OCI-LY7 (cell line): ENCODE measurements around the gene PGP. TPM values are rescaled to one million over a fixed set of nuclear protein-coding genes. Genes with fewer than 3 reads are reported as not detected.

ENCODE experiments used
- BruUV-seq: library from RNA; stranded (reverse); fragments of 400-500 nt; replicated peaks from 2 replicates; lab custom pipeline; 2021; lab: Mats Ljungman, UMichigan
- CTCF ChIA-PET: fragments of 300-600 bp; sonication (Branson Sonifier 250); formaldehyde crosslinking; loops from one replicate; lab custom pipeline; 2022; ENCODE audit warnings: antibody characterized with exemption; ENCODE audit not compliant: unreplicated experiment; lab: Charles Lee
- POLR2A ChIA-PET: fragments of 300-600 bp; sonication (Branson Sonifier 250); formaldehyde crosslinking; loops from one replicate; lab custom pipeline; 2022; ENCODE audit warnings: antibody characterized with exemption; lab: Charles Lee
- DNase-seq: peaks from one replicate; pipeline ENCODE4 v3.0.0-alpha.2; 2015; ENCODE audit warnings: low spot score
- H2AFZ ChIP-seq: fragments of 200-600 bp; sonication (generic), shearing (Covaris generic); 2 replicates; pipeline ENCODE4 v1.6.1; 2014; ENCODE audit warnings: mild to moderate bottlenecking, antibody characterized with exemption, low read length, moderate library complexity
- H3K27ac ChIP-seq: fragments of 200-600 bp; sonication (generic); 2 replicates; pipeline ENCODE4 v1.5.1; 2014; ENCODE audit warnings: mixed run types, low read depth, mild to moderate bottlenecking, moderate library complexity, low read length, inconsistent platforms; ENCODE audit not compliant: poor library complexity, severe bottlenecking
- H3K36me3 ChIP-seq: fragments of 200-600 bp; sonication (generic); 2 replicates; pipeline ENCODE4 v1.6.1; 2014; ENCODE audit warnings: mild to moderate bottlenecking, antibody characterized with exemption, low read length, moderate library complexity, mixed read lengths; ENCODE audit not compliant: insufficient read depth
- H3K4me1 ChIP-seq: fragments of 200-600 bp; sonication (generic); 2 replicates; pipeline ENCODE4 v1.5.1; 2014; ENCODE audit warnings: mild to moderate bottlenecking, low read length; ENCODE audit not compliant: insufficient read depth, poor library complexity, severe bottlenecking
- H3K4me2 ChIP-seq: fragments of 200-600 bp; sonication (generic); 2 replicates; pipeline ENCODE4 v1.6.1; 2014; ENCODE audit warnings: mild to moderate bottlenecking, low read length
- H3K4me3 ChIP-seq: fragments of 200-600 bp; sonication (generic); 2 replicates; pipeline ENCODE4 v1.5.1; 2014; ENCODE audit warnings: mild to moderate bottlenecking, low read depth, low read length; ENCODE audit not compliant: poor library complexity, severe bottlenecking
- H3K79me2 ChIP-seq: fragments of 200-600 bp; sonication (generic); 2 replicates; pipeline ENCODE4 v1.6.1; 2016; ENCODE audit warnings: low read depth, mild to moderate bottlenecking, low read length, moderate library complexity, mixed read lengths; ENCODE audit not compliant: insufficient read depth
- H3K9me2 ChIP-seq: fragments of 200-600 bp; sonication (generic); 2 replicates; pipeline ENCODE4 v1.6.1; 2016; ENCODE audit warnings: mild to moderate bottlenecking, low read length, mixed read lengths; ENCODE audit not compliant: insufficient read depth
- H3K9me3 ChIP-seq: fragments of 200-600 bp; sonication (generic); 2 replicates; pipeline ENCODE4 v1.6.1; 2014; ENCODE audit warnings: mild to moderate bottlenecking, mixed run types, low read length, mixed read lengths
- H4K20me1 ChIP-seq: fragments of 200-600 bp; sonication (generic); 2 replicates; pipeline ENCODE4 v1.6.1; 2014; ENCODE audit warnings: mild to moderate bottlenecking, antibody characterized with exemption, low read length, moderate library complexity, mixed read lengths; ENCODE audit not compliant: insufficient read depth
- EZH2phosphoT487 ChIP-seq: fragments of 200-600 bp; sonication (generic); IDR thresholded peaks from 2 replicates; pipeline ENCODE4 v1.6.1; 2018; ENCODE audit warnings: low read depth, borderline replicate concordance, mild to moderate bottlenecking, mixed run types, antibody characterized with exemption, low read length, moderate library complexity, mixed read lengths
- intact Hi-C: fragments of 100-400 bp; cut with micrococcal nuclease; formaldehyde crosslinking; loops from one replicate; pipeline ENCODE4 v1.10.0; 2022; ENCODE audit not compliant: unreplicated experiment
- total RNA-seq, 2 experiments: library from RNA; depleted of rRNA in 1 of 2; stranded (reverse); fragments of >200 nt in 1 of 2; shearing (Covaris generic) in 1 of 2; gene quantifications; 2 replicates each; pipeline ENCODE4 v1.2.3, GENCODE V29; 2014 to 2022
- TF ChIP-seq, protein P1 (sequence below): fragments of 200-600 bp; sonication (generic); conservative IDR thresholded peaks from 2 replicates; pipeline ENCODE4 v1.5.1; 2014; ENCODE audit warnings: mild to moderate bottlenecking, antibody characterized with exemption, low read length, moderate library complexity, mixed read lengths

PGP gene
- total RNA-seq, 2 experiments from 2014 or later: 37.9 to 44.2 TPM

DNA sequence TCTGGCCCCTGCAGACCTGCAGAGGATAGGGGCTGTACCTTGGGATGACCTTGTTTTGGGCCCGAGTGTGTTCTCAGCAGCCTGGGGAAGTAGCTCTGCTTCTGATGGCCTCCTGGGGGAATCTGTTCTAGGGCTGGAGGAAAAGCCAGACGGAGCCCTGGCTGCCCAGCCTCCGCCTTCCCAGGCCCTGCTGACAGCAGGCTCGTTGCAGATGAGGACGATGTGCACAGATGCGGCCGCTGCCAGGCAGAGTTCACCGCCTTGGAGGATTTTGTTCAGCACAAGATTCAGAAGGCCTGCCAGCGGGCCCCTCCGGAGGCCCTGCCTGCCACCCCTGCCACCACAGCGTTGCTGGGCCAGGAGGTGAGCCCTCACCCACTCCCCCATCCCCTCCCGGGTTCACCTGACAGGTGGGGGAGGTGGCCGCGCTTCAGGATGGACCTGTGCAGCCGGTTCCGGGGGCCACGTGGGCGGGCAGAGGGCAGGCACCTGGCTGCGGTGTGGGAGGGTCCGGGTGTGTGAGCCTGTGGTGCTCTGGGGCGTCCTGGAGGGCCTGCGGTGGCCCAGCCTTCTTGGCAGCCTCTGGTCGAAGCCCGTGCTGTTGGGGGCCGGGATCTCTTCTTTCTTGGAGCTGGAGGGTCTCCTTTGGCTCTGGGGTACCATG is 13.7 kb upstream of the PGP start:
- H3K4me3 ChIP-seq: no peak overlapping the region
- intact Hi-C loops: no loop called here
- POLR2A ChIA-PET: no interaction called here
- H2AFZ ChIP-seq: no peak overlapping the region
- no peak overlapping the region for H3K4me2 ChIP-seq
- no peak overlapping the region for H3K27ac ChIP-seq
- DNase-seq: no peak
- TF ChIP-seq EZH2phosphoT487: no peak
- peaks cover 32% of the 10 kb centered on the region for H3K79me2 ChIP-seq
- H3K9me3 ChIP-seq: no peaks in the 10 kb centered on the region
- H3K4me1 ChIP-seq: peaks cover 10% of the 10 kb centered on the region
- no peaks in the 10 kb centered on the region for H3K9me2 ChIP-seq
- BruUV-seq: no TSS peak
- 0 out of 2 replicates have a peak, but pooled peaks cover 3% of the 10 kb centered on the region for H4K20me1 ChIP-seq
- CTCF ChIA-PET: no interaction called here
- H3K36me3 ChIP-seq: peaks cover 47% of the 10 kb centered on the region

DNA sequence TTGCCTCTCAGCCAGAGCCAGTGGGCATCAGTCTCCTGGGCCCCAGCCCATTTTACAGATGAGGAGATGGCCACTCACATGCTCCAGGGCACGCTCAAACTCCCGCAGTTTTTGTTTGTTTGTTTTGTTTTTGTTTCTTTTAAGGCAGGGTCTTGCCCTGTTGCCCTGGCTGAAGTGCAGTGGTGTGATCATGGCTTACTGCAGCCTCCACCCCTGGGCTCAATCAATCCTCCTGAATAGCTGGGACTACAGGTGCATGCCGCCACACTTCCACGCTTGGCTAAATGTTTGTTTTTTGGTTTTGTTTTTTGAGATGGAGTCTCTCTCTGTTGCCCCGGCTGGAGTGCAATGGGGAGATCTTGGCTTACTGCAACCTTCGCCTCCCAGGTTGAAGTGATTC is 12.3 kb upstream of the PGP start:
- H3K27ac ChIP-seq: no peak overlapping the region
- peaks cover 32% of the 10 kb centered on the region for H3K79me2 ChIP-seq
- peaks cover 41% of the 10 kb centered on the region for H3K36me3 ChIP-seq
- H4K20me1 ChIP-seq: 0 out of 2 replicates have a peak, but pooled peaks cover 3% of the 10 kb centered on the region
- no peaks in the 10 kb centered on the region for H3K9me2 ChIP-seq
- no peak overlapping the region for H3K4me3 ChIP-seq
- POLR2A ChIA-PET: no interaction called here
- BruUV-seq: no TSS peak
- CTCF ChIA-PET: interaction anchor here (0.5 kb wide), 1 partner anchor 293 kb away, joined by 4 read pairs; no protein-coding TSS in a partner anchor
- no peak for DNase-seq
- H3K4me1 ChIP-seq: peaks cover 10% of the 10 kb centered on the region
- no peaks in the 10 kb centered on the region for H3K9me3 ChIP-seq
- no peak overlapping the region for H3K4me2 ChIP-seq
- TF ChIP-seq, protein P1, sequence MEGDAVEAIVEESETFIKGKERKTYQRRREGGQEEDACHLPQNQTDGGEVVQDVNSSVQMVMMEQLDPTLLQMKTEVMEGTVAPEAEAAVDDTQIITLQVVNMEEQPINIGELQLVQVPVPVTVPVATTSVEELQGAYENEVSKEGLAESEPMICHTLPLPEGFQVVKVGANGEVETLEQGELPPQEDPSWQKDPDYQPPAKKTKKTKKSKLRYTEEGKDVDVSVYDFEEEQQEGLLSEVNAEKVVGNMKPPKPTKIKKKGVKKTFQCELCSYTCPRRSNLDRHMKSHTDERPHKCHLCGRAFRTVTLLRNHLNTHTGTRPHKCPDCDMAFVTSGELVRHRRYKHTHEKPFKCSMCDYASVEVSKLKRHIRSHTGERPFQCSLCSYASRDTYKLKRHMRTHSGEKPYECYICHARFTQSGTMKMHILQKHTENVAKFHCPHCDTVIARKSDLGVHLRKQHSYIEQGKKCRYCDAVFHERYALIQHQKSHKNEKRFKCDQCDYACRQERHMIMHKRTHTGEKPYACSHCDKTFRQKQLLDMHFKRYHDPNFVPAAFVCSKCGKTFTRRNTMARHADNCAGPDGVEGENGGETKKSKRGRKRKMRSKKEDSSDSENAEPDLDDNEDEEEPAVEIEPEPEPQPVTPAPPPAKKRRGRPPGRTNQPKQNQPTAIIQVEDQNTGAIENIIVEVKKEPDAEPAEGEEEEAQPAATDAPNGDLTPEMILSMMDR: no peak
- no peak for TF ChIP-seq EZH2phosphoT487
- intact Hi-C loops: no loop called here
- no peak overlapping the region for H2AFZ ChIP-seq

DNA sequence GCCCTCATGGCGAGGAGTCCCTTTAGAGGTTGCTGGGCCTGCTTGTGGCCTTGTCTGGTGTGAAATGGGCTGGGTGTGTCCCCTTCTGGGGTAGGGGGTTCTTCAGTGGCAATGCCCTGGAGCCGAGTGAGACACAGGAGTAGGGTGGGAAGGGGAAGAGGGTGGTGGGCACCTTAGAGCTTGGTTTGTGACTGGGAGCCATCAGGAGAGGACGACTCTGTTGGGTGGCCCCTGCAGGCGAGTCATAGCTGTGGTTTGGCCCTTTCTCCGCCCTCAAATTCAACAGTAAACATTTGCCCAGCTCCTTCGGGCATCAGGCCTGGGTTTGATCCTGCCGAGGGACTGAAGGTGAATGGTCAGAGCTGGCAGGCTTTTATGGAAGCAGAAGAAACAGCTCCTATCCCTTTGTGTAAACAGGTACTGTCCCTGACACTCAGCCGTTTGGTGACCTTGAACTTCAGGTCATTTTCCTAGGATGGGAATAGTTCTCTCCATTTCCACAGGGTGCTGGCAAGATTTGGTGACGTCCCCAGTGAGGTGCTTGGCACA is 11.7 kb upstream of the PGP start:
- no peak overlapping the region for H3K27ac ChIP-seq
- no peak overlapping the region for H3K4me2 ChIP-seq
- POLR2A ChIA-PET: no interaction called here
- intact Hi-C loops: no loop called here
- H3K36me3 ChIP-seq: peaks cover 41% of the 10 kb centered on the region
- no peaks in the 10 kb centered on the region for H3K9me3 ChIP-seq
- peaks cover 32% of the 10 kb centered on the region for H3K79me2 ChIP-seq
- no peak overlapping the region for H3K4me3 ChIP-seq
- BruUV-seq: no TSS peak
- peaks cover 10% of the 10 kb centered on the region for H3K4me1 ChIP-seq
- DNase-seq: no peak
- TF ChIP-seq EZH2phosphoT487: no peak
- TF ChIP-seq, protein P1: no peak
- 0 out of 2 replicates have a peak, but pooled peaks cover 3% of the 10 kb centered on the region for H4K20me1 ChIP-seq
- no peaks in the 10 kb centered on the region for H3K9me2 ChIP-seq
- CTCF ChIA-PET: interaction anchor here (0.5 kb wide), 1 partner anchor 294 kb away, joined by 4 read pairs; no protein-coding TSS in a partner anchor
- H2AFZ ChIP-seq: no peak overlapping the region
